HG02678 (cell line): ENCODE measurements around the gene SPINDOC.
"Not testable (repeated sequence)": the region's sequence is repeated elsewhere in the genome, so short reads cannot be mapped to it uniquely, and the experiment has no call there.

ENCODE experiments used
- ATAC-seq: cut with Tn5 transposase; IDR thresholded peaks from one replicate; pipeline ENCODE4 v1.9.1; 2021; ENCODE audit warnings: mild to moderate bottlenecking, moderate library complexity; ENCODE audit not compliant: unreplicated experiment

The SPINDOC gene

GRCh38 chr11:63850920-63851319, 37.7 kb downstream of the SPINDOC start:
- ATAC-seq, result no peak

- ATAC-seq, result no peak
Measured at GRCh38 chr11:63851364-63851763, 38.1 kb downstream of the SPINDOC start.

GRCh38 chr11:63853476-63853875, 40.2 kb downstream of the SPINDOC start:
- no peak for ATAC-seq

GRCh38 chr11:63854696-63855095, 41.4 kb downstream of the SPINDOC start:
- ATAC-seq, result no peak

GRCh38 chr11:63855975-63856374, 42.7 kb downstream of the SPINDOC start:
- no peak for ATAC-seq

GRCh38 chr11:63858628-63859550, 45.6 kb downstream of the SPINDOC start:
- no peak for ATAC-seq

- ATAC-seq, result no peak
Measured at GRCh38 chr11:63862923-63863322, 49.7 kb downstream of the SPINDOC start.

- ATAC-seq, result not testable (repeated sequence)
Measured at GRCh38 chr11:63863620-63864019, 50.4 kb downstream of the SPINDOC start.

GRCh38 chr11:63866211-63866610, 53.0 kb downstream of the SPINDOC start:
- peak; percentile 84 for ATAC-seq

GRCh38 chr11:63867511-63867910, 54.3 kb downstream of the SPINDOC start:
- no peak for ATAC-seq

- ATAC-seq, result no peak
Measured at GRCh38 chr11:63868399-63869064, 55.3 kb downstream of the SPINDOC start.

- no peak for ATAC-seq
Measured at GRCh38 chr11:63869171-63869591, 55.9 kb downstream of the SPINDOC start.

GRCh38 chr11:63869683-63870082, 56.4 kb downstream of the SPINDOC start:
- ATAC-seq, result no peak

- ATAC-seq, result no peak
Measured at GRCh38 chr11:63870351-63871140, 57.3 kb downstream of the SPINDOC start.

- peak; percentile 91 for ATAC-seq
Measured at GRCh38 chr11:63871962-63872799, 58.9 kb downstream of the SPINDOC start.

GRCh38 chr11:63872800-63873197, 59.5 kb downstream of the SPINDOC start:
- no peak for ATAC-seq

- ATAC-seq, result no peak
Measured at GRCh38 chr11:63873311-63873710, 60.1 kb downstream of the SPINDOC start.

- no peak for ATAC-seq
Measured at GRCh38 chr11:63874511-63874910, 61.3 kb downstream of the SPINDOC start.

GRCh38 chr11:63875506-63876065, 62.3 kb downstream of the SPINDOC start:
- ATAC-seq, result no peak

GRCh38 chr11:63876616-63877015, 63.4 kb downstream of the SPINDOC start:
- ATAC-seq, result no peak
